RPMI7951 (cell line): ENCODE data around the gene NRAP. TPM values are rescaled to one million over a fixed set of nuclear protein-coding genes. Genes with fewer than 3 reads are reported as not detected.
"Not testable (repeated sequence)": the region's sequence is repeated elsewhere in the genome, so short reads cannot be mapped to it uniquely, and the experiment has no call there.

Experiments
- DNase-seq: peaks from one replicate; pipeline ENCODE4 v3.0.0-alpha.2; 2012; ENCODE audit warnings: low read depth
- total RNA-seq: library from RNA; depleted of rRNA; stranded (reverse); fragments of >200 nt; shearing (Covaris generic); gene quantifications from 2 replicates; pipeline ENCODE4 v1.2.3, GENCODE V29; 2014

The NRAP gene
- total RNA-seq, 1 experiment from 2014 or later: not detected

DNA sequence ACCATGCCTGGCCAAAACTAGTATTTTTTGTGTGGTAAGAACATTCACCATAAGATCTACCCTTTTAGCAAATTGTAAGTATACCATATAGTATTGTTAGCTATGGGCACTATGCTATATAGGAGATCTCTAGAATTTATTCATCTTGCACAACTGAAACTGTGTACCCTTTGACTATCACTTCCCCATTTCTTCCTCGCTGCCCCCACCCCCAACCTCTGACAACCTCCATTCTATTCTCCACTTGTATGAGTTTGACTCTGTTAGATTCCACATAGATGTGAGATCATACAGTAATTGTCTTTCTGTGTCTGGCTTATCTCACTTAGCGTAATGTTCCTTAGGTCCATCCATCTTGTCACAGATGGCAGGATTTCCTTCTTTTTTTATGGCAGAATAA is 19.5 kb upstream of the NRAP start:
- DNase-seq: no peak

DNA sequence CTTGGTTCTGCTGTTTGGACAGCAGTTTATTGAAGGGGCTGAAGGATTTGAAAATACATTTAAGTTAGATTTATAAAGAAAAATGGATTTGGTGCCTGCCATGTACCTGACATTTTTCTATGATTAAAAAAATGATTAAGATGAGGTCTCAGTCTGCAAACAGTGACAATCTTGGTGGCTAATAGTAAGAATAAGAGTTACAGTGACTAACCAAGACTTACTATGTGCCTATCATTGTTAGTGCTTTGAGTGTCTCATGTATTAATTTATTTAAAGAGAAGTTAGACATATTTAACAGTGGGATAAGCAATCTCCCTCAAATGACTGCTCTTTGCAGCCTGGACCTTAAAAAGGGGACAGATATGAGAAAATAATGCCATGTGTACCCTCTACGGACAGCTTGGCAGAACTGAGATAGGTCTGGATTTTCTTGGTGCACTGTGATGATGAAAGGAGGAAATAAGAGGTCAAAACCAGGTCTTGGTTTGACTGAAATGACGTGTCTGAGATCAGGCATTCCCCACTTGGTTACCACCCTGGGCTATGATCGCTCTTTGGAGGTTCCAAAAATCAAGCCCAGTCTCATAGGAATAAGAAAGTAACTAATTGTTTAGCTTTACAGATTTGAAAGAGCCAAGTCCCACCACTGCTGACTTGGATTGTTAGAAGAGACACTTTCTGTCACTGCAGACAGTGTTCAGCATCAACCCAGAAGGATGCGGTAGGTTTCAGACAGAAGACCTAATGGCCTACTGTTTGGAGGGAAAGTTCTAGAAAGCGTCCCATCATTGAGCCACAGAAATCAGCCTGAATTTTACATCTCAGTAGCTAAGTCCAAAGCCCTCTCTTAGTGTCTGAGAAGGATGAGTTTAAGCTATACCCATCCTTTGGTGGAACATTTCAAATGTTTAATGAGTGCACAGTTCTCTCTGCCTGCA is 18.0 kb upstream of the NRAP start:
- DNase-seq: peak; percentile 9

DNA sequence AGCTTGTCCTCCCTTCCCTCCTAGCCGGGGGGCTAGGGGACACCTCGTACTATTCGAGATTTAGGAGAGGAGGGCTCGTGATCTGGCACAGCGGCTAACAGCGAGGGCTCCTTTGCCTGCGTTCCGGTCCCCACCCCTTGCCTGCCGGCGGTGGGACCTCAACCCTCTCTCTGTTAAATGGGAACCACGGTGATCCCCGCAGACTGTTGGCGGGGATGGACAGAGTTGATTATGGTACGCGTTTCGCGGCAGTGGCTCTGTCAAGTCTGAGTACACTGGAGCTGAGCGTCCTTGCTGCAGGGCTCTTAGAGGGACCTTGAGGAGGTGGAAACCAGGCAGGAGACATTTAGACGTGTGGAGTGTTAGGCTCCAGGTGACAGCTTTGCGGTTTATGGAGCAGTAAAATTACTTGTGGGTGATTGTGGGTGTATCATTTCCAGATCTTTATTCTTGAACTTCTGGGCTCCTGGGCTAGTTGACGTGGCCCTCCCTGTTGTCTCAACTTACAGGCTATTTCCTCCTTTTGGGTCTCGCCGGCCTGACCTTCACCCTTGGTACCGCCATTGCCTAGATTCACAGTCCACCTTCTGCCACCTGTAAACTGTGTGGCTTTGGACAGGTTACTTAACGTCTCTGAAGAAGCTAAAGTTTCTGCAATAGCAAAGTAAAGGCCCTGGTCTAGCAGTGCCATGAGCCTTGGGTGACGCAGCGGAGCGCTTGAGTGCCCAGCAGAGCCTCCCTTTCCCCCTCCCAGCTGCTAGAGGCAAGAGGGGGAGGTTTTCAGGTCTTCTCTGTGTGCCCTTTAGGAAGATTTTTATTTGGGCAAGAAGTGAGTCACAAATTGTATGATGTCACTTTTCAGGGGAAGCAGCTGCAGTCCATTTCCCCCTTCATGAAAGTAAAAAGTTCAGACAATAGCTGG is 16.6 kb upstream of the NRAP start:
- peak; percentile 82 for DNase-seq

DNA sequence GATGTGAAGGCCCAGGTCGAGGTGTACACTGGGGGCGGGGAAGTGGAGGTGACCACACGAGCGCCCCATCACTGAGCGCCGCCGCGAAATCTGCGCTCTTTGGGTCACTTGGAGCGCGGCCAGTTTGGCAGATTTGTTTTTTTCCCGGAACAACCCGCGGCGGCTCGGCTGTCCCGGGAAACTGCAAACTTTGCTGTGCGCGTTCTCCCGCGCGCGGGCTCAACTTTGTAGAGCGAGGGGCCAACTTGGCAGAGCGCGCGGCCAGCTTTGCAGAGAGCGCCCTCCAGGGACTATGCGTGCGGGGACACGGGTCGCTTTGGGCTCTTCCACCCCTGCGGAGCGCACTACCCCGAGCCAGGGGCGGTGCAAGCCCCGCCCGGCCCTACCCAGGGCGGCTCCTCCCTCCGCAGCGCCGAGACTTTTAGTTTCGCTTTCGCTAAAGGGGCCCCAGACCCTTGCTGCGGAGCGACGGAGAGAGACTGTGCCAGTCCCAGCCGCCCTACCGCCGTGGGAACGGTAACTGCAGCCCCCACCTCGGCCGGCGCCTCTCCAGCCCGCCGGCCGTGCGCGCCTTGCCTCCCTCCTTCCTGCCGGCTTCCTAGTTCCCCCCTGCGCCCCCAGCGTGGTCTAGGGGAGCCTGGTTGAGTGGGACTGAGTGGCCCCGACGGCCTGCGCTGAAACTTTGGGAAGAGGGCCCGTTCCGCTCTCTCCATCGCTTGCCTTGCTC is 15.8 kb upstream of the NRAP start, which contains the start of gene CASP7:
Gene CASP7, plus strand, starts transcription at position 450 of the 727 bp plus-strand sequence. CDS start 17,582 bp downstream, outside the sequence.
- DNase-seq: peak; percentile 86

DNA sequence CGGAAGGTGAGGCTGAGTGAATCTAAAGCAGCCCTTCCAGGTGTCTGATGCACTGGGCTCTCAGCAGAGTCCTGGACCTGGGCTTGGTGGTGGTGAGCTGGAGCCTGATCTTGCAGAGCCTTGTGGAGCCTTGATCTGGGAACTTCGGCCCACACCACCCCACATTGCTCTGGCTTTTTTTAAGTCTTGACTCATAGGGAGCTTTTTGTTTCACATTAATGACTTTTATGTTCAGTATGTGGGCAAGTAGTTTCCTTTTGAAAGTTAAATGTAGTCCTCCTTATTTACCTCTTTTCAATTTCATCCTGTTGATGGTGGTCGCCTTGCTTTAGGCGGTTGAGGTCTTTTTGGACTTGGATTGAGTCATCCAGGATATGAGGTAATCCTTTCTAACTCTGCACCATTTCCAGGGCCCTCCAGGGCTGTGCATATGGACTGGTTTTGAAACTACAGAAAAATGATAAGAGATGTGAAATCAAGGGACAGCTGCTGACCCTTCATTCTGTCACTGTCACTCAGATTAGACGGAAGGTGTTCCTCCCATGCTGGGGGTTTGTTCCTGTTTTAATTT is 2.9 kb upstream of the NRAP start:
- DNase-seq: peak; percentile 35

DNA sequence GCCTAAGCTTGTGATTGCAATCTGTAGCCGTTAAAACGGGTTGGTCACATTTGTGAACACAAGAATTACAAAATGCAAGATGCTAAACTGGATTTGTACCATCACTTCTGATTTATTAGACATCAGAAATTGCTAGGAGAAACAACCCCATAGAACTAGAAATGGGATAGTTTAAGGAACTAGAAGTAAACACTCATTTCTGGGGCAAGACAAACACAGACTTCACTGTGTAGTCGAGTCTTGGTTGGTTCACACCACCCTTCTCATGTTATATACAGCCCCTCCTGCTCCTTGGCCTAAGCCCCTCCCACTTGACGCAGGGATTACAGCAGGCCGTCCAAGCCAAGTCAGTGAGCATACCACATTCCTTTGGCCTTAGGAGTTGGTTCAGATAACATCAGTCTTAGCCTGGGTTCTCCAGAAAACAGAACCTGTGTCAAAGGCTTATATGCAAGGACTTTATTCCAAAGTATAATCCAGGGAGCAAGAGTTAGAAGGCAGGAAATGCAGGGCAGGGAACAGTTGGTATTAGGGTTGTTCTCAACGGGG is 2.0 kb upstream of the NRAP start:
- DNase-seq: peak; percentile 66

DNA sequence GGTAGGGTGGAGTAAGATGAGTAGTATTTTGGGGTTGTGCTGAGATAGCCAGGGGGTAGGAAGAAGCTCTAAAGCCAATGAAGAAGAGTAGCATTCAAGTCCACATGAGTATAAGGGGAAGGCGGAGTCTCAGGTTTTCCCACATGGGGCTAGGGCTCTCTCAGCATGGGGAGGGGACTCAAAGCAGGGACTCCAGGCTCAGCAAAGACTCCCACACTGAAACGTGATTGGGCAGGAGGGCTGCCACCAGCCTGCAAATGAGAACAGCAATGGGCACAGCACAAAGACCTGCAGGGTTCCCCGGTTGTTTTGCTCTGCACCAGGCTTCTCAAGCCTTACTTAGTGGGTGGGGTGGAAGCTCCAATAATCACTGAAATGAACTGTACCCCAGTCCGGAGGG is 1.5 kb upstream of the NRAP start:
- no peak for DNase-seq

DNA sequence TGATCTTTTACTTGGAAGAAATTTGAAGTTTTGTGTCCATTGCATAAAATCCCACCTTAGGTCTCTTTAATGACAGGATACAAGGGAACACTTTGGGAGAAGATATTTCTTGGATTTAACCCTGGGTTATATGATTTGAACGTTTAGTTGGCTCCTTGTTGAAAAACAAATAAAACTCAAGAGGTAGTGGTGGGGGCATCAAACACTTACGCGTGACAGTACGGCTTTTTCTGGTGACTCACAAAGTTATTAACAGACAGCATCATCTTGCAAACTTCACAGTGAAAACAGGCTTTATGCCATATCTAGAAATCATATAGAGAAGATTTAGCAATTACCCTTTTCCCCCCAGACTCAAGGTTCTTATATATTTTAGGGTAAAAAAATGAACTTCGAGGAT is 699 bp downstream of the NRAP start:
- DNase-seq: peak; percentile 22

DNA sequence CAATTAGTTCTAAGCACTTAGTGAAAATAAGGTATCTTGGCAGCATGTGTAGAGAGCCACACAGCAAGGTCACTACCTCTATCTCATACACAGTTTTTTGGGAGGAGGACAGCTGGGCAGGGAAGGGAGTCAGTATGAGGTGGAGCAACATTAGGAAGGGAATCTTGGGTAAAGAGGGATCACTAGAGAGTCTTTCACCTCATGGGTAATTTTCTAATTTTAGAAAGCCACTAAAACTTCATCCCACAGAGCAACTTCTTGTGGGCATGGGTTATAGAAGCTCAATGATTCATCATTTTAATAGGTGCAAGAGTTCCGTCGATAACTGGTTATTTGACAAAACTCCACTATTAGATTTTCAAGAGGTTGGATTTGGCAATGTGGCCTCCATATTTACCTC is 2.5 kb downstream of the NRAP start:
- no peak for DNase-seq

DNA sequence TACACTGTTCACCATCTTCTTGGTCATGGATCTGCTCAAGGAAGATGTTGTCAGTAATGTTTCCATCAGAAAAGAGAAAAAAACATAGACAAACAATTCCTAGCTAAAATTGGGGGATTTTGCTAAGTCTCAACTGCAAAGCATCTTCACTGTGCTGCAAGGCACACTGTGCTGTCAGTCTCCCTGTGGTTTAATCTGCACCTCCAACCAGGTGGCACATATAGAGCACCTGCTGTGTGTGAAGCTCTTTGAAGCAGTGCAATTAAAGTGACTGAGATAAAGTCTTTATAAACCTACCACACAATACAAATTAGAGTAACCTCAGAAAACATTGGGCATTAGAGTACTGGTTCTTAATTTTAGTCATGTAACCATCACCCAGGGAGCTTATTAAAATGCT is 6.3 kb downstream of the NRAP start:
- no peak for DNase-seq

DNA sequence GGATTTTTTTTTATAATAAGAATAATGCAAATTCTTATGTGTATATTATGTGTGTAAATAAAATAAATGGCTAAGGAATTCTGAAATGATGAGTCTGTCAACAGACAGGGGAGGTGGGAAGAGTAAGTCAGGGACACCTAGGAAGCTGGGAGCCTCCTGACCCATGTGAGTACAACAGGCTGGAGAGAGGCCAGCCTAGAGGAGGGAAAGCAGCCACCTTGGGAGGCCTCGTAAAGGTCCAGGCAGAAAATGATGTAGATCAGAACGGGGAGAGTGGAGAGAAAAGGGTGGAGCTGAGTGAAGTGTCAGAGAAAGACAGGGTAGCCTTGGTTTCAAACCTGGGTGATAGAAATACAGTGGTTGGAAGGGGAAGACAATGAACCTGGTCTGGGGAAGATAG is 6.9 kb downstream of the NRAP start:
- DNase-seq: no peak

DNA sequence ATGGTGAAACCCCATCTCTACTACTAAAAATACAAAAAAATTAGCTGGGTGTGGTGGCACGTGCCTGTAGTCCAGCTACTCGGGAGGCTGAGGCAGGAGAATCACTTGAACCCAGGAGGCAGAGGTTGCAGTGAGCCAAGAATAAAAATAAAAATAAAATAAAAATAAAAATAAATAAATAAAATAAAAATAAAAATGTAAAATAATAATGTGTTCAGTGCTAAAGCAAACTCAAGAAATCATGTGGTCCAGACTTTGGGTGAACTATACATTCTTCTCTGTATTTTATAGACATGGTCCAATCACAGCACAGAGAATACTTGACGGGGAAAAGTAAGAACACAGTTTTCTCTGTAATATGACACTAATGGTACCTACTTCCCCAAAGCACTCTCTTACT is 11.4 kb downstream of the NRAP start:
- not testable (repeated sequence) for DNase-seq

DNA sequence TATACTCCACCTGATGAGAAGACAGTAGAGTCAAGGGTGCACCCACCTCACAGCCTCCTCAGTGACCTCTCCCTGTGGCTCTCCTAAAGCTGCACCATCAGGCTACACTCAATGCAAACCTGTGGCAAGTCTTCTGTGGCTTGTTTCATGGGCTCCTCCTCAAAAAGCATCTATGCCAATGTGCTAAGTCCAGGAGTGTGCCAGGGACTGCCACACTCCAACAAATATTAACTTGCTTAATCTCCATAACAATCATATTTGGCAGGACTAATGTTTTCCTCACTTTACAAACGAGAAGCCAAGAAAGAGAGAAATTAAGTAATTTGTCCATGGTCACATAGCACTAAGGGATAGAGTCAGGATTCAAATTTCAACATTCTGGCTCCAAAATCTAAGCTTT is 11.9 kb downstream of the NRAP start:
- no peak for DNase-seq

DNA sequence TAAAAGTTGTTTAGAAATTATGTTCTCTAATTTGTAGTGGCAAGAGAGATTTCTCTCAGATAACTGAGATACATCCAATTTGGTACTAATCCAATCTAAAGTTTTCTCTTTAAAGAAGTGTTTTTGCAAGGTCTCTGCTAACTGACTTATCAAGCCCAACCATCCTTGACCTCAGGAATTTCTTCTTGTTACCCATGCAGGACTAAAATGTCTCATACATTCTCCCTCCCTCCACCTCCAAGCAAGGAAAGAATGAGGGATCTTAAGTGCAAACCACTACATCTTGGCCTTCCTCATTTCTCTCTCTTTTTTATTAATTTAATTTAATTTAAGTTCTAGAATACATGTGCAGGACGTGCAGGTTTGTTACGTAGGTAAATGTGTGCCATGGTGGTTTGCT is 12.8 kb downstream of the NRAP start:
- no peak for DNase-seq

DNA sequence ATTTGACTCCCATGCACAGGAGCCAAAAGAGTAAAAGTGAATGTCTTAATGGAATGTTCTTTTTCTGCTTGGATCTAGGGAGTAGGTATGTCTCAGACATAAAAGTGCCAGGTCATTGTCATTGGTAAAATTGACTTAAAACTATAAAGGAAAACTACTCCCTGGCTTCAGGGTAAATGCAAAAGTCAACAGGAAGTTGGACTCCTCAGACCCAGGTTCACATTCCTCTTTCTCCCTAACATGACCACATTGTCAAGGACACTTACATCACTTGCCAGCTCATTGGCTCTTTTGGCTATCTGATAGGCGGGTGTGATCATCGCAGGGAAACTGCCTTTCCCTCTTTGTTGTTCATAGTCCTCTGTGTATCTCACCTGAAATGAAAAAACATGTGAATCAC is 13.7 kb downstream of the NRAP start:
- DNase-seq: no peak

DNA sequence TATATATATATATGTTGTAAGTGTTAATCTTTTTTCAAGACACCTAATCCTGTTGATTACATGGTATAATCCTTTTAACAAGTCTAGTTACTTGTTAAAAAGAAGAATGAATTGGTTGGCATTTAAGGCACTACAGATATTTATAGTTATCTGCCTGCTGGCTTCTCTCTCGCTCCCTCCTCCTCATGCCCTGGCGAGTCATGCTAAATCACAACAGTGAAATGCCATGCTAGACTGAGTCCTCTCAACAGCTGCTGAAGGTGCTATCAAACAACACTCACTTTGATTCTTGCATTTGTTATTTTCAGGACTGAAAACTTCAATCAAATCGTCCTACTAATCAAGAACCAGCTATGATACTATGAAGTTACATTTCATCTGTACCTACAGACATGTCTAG is 15.4 kb downstream of the NRAP start:
- no peak for DNase-seq

DNA sequence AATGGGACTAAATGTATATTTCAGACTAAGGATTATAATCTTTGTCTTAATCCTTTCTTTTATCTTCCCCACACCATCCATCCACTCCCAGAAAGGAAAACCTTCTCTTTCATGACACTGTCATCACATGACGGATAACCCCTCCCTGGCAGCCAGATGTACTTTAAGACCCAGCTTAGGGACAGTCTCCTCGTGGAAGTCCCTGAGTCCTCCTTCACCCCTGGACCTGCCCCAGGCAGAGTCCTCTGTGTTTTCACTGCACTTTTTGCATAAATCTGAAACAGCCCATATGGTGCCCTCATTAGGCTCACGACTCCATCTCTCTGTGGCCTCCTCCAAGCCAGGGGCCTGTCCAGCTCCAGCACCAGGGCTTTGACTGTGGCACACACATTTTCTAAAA is 16.0 kb downstream of the NRAP start:
- DNase-seq: no peak

DNA sequence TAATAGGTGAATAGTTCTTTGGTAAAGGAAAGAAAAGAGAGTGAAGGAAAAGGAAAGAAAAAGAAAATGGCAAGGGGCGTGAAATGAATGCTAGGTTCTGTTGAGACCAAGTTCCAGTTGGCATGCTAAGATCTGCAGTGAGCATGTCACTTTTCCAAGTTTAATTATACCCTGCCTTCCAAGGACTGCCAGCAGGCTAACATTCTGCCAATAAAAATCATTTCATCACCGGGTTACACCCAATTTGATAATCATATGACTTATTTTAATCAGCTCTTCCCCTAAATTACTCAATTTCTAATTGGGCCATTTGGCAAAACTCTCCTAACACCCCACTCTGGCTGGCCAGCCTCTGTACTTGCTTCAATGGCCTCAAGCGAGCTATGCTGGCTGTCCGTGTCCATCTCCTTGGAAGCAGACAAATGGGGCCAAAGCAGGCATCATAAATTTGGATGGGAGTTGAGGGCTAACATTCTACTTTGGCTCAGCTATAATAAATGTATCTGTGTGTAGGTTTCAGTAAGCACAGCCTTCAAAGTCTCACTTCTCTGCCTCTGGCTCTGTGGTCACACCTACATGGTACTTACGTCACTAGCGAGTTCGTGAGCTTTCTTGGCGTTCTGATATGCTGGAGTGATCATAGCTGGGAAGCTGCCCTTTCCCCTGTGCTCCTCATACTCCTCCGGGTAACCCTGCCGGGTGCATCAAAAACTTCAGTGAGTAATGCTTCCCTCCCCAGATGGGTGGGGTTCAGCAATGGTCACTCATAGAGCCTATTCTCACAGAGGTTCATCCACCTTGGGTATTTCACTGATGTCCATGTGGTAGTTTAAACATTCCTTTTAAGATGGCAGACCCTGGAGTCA is 17.3 kb downstream of the NRAP start:
- DNase-seq: no peak

DNA sequence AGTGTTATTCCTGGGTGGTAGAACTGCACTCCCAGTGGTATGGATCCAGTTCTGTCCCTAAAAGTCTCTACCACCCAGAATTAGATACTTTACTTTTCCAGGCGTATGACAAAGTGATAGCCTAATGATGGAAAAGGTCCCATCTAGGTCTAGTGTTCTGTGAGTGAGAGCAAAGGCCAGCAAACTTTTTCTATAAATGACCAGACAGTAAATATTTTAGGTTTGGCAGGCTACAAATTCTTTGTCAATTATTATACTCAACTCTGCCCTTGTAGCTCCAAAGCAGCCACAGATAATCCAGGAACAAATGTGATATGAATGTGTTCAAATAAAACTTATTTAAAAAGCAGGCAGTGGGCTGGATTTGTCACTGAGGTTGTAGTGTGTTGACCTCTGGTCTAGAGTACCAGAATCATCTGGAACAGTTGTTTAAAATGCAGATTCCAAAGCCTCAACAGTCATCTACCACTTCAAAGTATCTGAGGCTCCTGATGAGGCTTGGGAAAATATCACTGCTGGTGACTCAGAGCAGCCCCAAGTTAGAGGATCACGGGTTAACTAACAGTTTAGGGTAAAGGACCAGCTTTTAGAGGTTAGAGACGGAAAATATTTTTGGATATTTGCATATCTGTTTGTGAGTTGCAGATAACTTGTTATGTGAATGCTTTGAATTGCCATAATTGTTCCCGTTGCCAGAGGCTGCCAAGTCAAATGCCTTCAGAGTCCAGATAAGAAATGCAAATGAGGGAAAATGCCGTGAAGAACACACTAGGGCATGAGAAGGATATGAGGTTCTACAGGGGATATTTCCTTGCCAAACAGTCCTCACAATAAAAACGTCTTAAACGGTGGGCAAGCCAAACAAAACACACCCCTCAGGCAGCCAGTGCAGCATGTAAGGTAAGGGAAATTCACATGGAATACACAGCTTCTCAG is 19.4 kb downstream of the NRAP start:
- peak; percentile 68 for DNase-seq
